ENCODE data around the gene KLRF1. TPM values are rescaled to one million over a fixed set of nuclear protein-coding genes. Genes with fewer than 3 reads are reported as not detected.

The KLRF1 gene, protein sequence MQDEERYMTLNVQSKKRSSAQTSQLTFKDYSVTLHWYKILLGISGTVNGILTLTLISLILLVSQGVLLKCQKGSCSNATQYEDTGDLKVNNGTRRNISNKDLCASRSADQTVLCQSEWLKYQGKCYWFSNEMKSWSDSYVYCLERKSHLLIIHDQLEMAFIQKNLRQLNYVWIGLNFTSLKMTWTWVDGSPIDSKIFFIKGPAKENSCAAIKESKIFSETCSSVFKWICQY
- polyA plus RNA-seq: under 1 TPM; 0.21 to 0.56 (median 0.30) TPM

GRCh38 chr12:9827209-9827888 lies at the start of gene KLRF1:
TSS of gene KLRF1 (plus strand) at chr12:9827481. CDS start at chr12:9827545, 64 bp downstream.
- H3K27ac ChIP-seq (ENCODE audit: low read depth, low read length): no peak within 1 kb of the TSS
- 85 to 96% (median 86%) methylated on average over 3 of the region's 3 CpGs for WGBS, 3 donors

DNA sequence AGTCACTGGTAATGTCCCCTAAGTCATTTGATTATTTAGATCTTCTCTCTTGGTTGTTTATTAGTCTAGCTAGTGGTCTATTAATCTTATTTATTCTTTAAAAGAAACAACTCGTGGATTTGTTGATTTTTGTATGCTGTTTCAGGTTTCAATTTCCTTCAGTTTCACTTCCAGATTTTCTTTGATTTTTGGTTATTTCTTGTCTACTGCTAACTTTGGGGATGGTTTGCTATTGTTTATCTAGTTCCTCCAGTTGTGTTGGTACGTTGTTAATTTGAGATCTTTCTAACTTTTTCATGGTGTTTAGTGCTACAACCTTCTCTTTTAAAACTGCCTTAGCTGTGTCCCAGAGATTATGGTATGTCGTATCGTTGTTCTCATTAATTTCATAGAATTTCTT lies 48.1 kb upstream of the KLRF1 start:
- no peak overlapping the region for H3K27ac ChIP-seq (ENCODE audit: low read depth, low read length)
- 66 to 71% (median 70%) methylated on average over 4 of the region's 4 CpGs for WGBS, 3 donors

GRCh38 chr12:9781360-9781759 lies 45.9 kb upstream of the KLRF1 start:
- H3K27ac ChIP-seq (ENCODE audit: low read depth, low read length): no peak overlapping the region
- 75 to 93% (median 92%) methylated on average over 2 of the region's 2 CpGs for WGBS, 3 donors

DNA sequence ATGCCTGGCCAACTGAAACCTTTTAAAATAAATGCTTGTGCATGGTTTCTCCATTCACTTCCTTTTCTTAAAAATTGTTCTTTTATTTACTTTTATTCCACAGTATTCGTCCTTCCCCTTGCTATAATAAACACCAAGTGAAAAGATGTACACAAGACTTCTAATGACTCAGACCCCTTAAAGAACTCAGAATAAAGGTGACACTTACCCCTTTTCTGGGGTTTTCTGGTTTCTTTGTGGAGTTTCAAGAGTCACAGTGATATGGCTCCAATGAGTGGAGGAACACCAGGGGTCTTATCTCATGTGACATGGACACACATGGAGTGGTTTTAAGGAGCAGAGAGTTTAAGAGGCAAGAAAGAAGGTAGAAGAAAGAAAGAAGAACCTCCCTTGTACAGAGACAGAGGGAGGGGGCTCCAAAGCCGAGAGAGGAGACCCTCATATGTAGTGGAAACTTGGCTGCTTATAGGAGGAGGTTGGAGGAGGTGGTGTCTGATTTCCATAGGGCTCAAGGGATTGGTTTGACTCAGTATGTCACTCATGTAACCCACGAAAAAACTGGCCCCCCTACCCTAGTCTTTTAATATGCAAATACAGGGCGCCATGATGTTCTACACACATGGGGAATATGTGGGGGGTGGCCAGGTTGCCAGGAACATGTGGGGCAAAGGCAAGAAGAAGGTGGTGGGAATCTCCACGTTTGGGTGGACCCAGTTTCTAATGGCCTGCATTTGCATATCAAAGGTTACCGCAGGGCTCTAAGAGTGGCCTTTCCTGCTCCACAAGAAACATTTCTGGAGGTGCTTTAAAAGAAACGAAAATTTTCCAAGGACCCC lies 44.5 kb upstream of the KLRF1 start:
- WGBS, 3 donors: 64 to 86% (median 85%) methylated on average over 7 of the region's 7 CpGs
- no peak overlapping the region for H3K27ac ChIP-seq (ENCODE audit: low read depth, low read length)

DNA sequence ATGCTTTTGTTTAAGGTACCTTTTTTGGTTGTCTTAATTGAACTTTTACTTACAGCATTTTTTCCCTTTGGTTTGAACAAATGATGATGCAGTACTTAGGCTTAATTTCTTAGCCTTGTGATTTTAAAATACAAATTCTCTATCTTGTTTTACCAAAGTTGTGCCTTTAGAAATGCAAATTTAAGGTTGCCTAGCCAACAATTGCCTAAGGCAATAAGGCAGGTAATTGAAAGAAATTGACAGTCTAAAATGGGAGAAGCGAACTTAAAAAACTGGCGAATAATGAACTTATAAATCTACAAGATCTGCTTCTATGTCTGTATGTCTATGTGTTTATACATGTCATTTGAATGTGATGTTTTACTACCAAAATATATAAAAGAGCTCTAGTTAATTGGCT lies 43.0 kb upstream of the KLRF1 start:
- no peak overlapping the region for H3K27ac ChIP-seq (ENCODE audit: low read depth, low read length)
- WGBS, 3 donors: 95 to 97% (median 96%) methylated on average over 2 of the region's 2 CpGs

DNA sequence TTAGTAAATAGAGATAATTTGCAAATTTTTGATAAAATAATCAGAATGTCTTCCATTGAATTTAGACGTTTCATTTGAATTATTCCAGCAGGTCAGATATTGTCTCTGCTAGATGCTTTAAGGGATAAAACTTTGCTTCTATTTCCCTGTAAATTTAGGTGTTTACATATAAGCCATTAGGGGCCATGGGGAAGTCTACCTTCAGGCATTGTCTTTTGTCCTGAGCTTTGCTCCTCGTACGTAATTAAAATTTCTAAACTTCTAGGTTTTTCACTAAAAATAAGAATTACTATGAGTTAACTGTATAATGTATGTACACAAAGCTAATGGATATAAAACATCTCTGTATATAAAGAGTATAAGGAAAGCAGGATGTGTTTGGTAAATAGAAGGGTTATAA lies 42.5 kb upstream of the KLRF1 start:
- WGBS, 3 donors: 63 to 73% (median 67%) methylated on average over 3 of the region's 3 CpGs
- H3K27ac ChIP-seq (ENCODE audit: low read depth, low read length): no peak overlapping the region

- 72 to 79% (median 72%) methylated on average over 6 of the region's 6 CpGs for WGBS, 3 donors
- no peak overlapping the region for H3K27ac ChIP-seq (ENCODE audit: low read depth, low read length)
Observed at GRCh38 chr12:9786726-9787717, 40.3 kb upstream of the KLRF1 start.

DNA sequence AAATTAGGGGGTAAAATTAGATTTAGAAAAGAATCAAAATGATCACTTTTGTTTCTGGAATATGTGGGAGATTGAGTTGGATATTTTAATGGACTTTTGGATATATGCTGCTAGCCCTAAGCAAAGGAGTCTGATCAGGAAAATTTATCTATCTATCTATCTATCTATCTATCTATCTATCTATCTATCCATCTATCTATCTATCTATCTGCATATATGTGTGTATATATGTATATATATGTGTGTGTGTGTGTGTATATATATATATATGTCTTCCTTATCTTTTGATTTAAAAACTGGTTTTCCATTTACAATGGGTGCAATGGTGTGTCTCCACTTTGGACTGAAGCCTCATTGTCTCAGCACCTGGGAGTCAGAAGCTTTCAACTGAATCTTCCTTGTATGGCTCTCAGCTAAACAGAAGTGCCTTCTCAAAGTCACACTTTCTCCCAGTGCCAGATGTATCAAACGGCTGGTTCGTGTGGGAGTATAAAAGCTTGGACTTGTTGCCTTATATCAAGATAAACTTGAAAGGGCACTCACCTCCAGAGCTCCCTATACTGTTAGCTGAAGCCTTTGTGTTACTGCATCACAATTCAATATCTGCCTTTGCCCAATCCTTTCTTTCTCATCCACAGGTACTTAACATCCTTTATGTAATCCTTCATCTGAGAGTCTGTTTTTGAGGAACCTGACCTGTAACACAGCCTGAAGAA lies 34.9 kb upstream of the KLRF1 start:
- WGBS, 3 donors: 33 to 65% (median 35%) methylated on average over 2 of the region's 2 CpGs

DNA sequence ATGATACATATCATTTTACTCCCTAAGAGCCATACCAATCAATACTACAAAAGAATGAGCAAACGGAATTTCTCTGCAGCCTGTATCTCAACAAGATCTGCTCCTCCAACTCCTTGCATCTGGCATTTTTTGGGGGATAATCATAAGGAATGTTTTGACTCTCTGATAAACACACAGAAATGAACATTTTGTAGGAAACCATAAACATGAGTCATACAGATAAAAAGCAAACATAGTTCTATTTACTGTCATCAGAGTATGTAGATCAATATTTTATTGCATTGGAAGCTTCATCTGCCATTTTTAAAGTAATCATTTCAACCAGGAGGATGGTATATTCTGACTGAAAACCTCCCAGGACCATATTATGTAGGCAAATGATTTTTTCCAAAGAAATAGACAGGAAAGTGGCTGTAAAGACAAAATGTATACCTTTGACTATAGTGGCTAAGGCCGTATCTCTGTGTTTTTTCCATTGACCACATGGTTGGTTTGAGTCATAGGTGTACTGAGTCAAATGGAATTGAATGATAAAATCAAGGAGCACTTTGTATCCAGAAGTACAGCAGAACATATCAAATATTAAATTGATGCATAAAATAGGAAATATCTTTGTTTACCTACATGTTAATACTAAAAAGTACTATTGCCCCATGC lies 34.2 kb upstream of the KLRF1 start:
- 77 to 84% (median 79%) methylated on average over 2 of the region's 2 CpGs for WGBS, 3 donors
- no peak overlapping the region for H3K27ac ChIP-seq (ENCODE audit: low read depth, low read length)

More for the DNA sequence above, 34.9 kb upstream of the KLRF1 start:
- H3K27ac ChIP-seq (ENCODE audit: low read depth, low read length): no peak overlapping the region

DNA sequence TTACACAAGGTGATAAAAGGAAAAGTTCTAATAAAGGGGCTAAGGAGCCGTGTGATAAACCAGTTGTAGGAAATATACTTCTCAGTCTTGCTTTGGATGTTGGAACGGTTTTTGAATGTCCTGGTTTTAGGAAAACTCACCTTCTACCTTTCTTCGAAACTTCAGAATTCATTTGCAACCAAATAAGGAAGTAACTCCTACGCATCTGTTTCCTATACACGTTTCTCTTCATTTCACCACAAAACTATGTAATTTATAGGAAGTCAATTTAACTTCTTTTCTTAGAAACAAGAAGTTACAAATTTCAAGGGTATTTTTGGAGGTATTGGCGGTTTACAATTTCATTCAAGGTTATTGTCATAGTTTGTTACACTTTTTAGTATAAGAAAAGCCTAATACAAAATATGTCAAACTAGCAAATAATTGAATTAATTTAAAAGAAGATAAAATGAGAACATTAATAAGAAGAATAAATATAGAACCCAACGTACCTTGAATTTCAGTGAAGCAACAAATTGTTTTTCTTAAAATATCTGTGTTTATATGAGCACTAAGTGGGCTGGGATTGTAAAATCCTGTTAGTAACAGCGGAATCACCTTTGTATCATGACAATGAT lies 33.4 kb upstream of the KLRF1 start:
- no peak overlapping the region for H3K27ac ChIP-seq (ENCODE audit: low read depth, low read length)
- 35 to 78% (median 43%) methylated on average over 8 of the region's 8 CpGs for WGBS, 3 donors

GRCh38 chr12:9794484-9795093 lies 32.7 kb upstream of the KLRF1 start:
- no peak overlapping the region for H3K27ac ChIP-seq (ENCODE audit: low read depth, low read length)
- 61 to 63% (median 63%) methylated on average over 2 of the region's 2 CpGs for WGBS, 3 donors

DNA sequence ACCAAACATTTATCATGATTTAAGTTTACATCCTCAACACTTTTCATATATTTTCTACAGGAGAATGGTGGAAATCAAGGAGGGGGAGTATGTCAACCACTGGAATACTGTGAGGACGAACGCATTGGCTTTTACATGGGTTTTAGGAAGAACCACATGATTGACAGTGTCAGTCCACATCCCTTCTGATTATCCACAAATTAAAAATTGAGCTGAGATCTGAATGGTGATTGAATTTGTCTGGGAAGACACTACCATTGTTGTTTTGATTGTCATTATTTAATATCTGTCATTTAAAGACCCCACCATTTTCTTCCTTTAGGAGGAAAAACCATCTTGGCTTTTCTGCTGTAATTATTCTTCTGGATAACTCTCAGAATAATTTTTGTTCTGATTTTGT lies 31.3 kb upstream of the KLRF1 start:
- 73 to 89% (median 89%) methylated on average over 2 of the region's 2 CpGs for WGBS, 3 donors
- H3K27ac ChIP-seq (ENCODE audit: low read depth, low read length): no peak overlapping the region

DNA sequence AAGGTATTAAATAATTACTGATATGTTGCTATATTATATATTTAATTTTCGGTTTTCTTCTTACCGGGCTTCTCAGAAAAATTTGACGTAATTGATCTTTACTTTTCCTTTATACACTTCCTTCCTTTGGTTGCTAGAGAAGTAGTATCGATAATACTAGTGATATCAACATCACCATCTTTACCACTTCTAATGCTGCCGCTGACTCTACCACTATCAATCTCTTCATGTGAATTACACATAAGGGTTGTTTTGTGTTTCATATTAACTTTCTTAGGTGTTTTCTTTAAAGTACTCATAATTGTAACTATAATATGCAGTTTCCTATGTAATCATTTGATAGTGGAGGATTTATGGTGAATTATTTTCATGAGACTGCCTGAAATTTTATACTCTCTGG lies 30.9 kb upstream of the KLRF1 start:
- H3K27ac ChIP-seq (ENCODE audit: low read depth, low read length): no peak overlapping the region
- 65 to 68% (median 66%) methylated on average over 5 of the region's 5 CpGs for WGBS, 3 donors

DNA sequence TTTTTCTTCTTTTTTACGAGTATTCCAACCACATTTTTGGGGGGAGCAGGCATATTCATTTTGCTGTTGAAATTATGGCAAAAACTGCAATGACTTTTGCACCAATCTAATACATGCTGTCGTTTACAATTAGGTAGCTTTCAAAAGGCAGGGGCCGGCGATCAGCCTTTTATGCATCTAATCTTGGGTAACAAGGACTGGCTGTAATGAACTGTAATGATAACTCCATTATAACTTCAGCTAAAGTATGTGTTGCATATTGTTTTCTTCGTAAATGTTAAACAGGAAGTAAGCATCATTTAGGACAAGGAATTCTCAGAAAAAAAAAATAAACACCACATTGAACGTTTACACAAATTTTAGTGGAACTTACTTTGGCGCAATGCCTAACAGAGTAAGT lies 30.3 kb upstream of the KLRF1 start:
- no peak overlapping the region for H3K27ac ChIP-seq (ENCODE audit: low read depth, low read length)
- WGBS, 3 donors: 49 to 69% (median 55%) methylated on average over 7 of the region's 7 CpGs

- H3K27ac ChIP-seq (ENCODE audit: low read depth, low read length): no peak overlapping the region
- WGBS, 3 donors: 44 to 54% (median 47%) methylated on average over 7 of the region's 7 CpGs
Observed at GRCh38 chr12:9797722-9798619, 29.3 kb upstream of the KLRF1 start.

All from adipose tissue (tissue), 3 donors.